HepG2 (cell line): ENCODE results near the gene KRTAP10-8. TPM values are rescaled to one million over a fixed set of nuclear protein-coding genes. Genes with fewer than 3 reads are reported as not detected.

ENCODE experiments used
- ATAC-seq: fragments of 200-7000 bp; cut with Tn5 transposase; 3 replicates; pipeline ENCODE4 v1.9.1; 2020; ENCODE audit warnings: mild to moderate bottlenecking, moderate library complexity
- BruUV-seq: library from RNA; stranded (reverse); fragments of 400-500 nt; replicated peaks from 2 replicates; lab custom pipeline; 2021; lab: Mats Ljungman, UMichigan
- CTCF ChIA-PET: fragments of 300-600 bp; formaldehyde crosslinking; extraction: SDS; loops from one replicate; lab custom pipeline; 2021; ENCODE audit warnings: low total read pairs, inconsistent platforms, low intra/inter-chr PET ratio; lab: Yijun Ruan, JAX
- POLR2A ChIA-PET: fragments of 350-600 bp; sonication (Branson Sonifier 250); formaldehyde crosslinking; loops from one replicate; lab custom pipeline; 2020; ENCODE audit warnings: antibody characterized with exemption, inconsistent platforms; lab: Yijun Ruan, JAX
- DNase-seq: peaks from one replicate; pipeline ENCODE4 v3.0.0-alpha.2; 2015; ENCODE audit warnings: low spot score
- FAIRE-seq: peaks from 3 replicates; lab custom pipeline; 2011; peaks lifted over from hg19 to GRCh38; lab: Jason Lieb, UNC
- H2AFZ ChIP-seq: one replicate; pipeline ENCODE4 v1.6.1; 2011; ENCODE audit warnings: low read length, inconsistent platforms
- H3K27ac ChIP-seq: fragments of 300-600 bp; 3 replicates; pipeline ENCODE4 v1.8.0; 2011; ENCODE audit warnings: mixed run types, mild to moderate bottlenecking, mixed read lengths, low read length, inconsistent platforms; ENCODE audit not compliant: insufficient read depth; ENCODE audit errors: extremely low read length
- H3K27me3 ChIP-seq, 2 experiments: fragments of 200-600 bp in 1 of 2; 2 replicates in 1 of 2; 3 replicates in 1 of 2; pipeline versions ENCODE4 v1.6.0 to v1.8.0; 2011; ENCODE audit warnings: low read length in 2 of 2, mild to moderate bottlenecking in 2 of 2, moderate library complexity in 2 of 2, inconsistent platforms in 1 of 2; ENCODE audit not compliant: insufficient read depth in 2 of 2, control insufficient read depth in 1 of 2
- H3K36me3 ChIP-seq, 2 experiments: fragments of 200-600 bp in 1 of 2; replicated peaks in 1 of 2; 2 replicates in 1 of 2; 3 replicates in 1 of 2; pipeline versions ENCODE4 v1.5.1 to v1.8.0; 2011; ENCODE audit warnings: low read length in 2 of 2, inconsistent platforms in 1 of 2; ENCODE audit not compliant: insufficient read depth in 2 of 2, control insufficient read depth in 1 of 2
- H3K4me1 ChIP-seq: 2 replicates; pipeline ENCODE4 v1.5.1; 2012; ENCODE audit warnings: low read length, inconsistent platforms; ENCODE audit not compliant: insufficient read depth
- H3K4me2 ChIP-seq: 2 replicates; pipeline ENCODE4 v1.6.0; 2011; ENCODE audit warnings: low read depth, low read length, inconsistent platforms
- H3K4me3 ChIP-seq, 3 experiments: fragments of 200-600 bp in 1 of 3; sonication (generic), shearing (Covaris generic) in 1 of 3; replicated peaks in 1 of 3; 2 replicates each; pipeline ENCODE4 v1.5.1; 2011 to 2016; ENCODE audit warnings: low read length in 3 of 3, inconsistent platforms in 2 of 3, low read depth in 2 of 3, mild to moderate bottlenecking in 2 of 3, control low read depth in 1 of 3, mixed read lengths in 1 of 3; ENCODE audit not compliant: insufficient read depth in 1 of 3
- H3K79me2 ChIP-seq: one replicate; pipeline ENCODE4 v1.6.1; 2011; ENCODE audit warnings: low read length, inconsistent platforms; ENCODE audit not compliant: insufficient read depth
- H3K9ac ChIP-seq: 2 replicates; pipeline ENCODE4 v1.6.0; 2011; ENCODE audit warnings: mild to moderate bottlenecking, low read depth, low read length, inconsistent platforms; ENCODE audit not compliant: insufficient read depth
- H3K9me3 ChIP-seq: 2 replicates; pipeline ENCODE4 v1.5.1; 2012; ENCODE audit warnings: mild to moderate bottlenecking, low read length
- H4K20me1 ChIP-seq: 2 replicates; pipeline ENCODE4 v1.6.0; 2011; ENCODE audit warnings: inconsistent platforms, mild to moderate bottlenecking, low read length, moderate library complexity; ENCODE audit not compliant: insufficient read depth
- ATRX ChIP-seq: sonication (generic); formaldehyde crosslinking; IDR thresholded peaks from 2 replicates; pipeline ENCODE4 v1.4.0; 2020; ENCODE audit warnings: missing genetic modification reagents, borderline replicate concordance
- CEBPB ChIP-seq: IDR thresholded peaks from 2 replicates; pipeline ENCODE4 v1.6.1; 2011; ENCODE audit warnings: low read depth, low read length, improper control_type of control experiment, borderline replicate concordance
- CREB1 ChIP-seq, 2 experiments: fragments of 450-650 bp in 1 of 2; IDR thresholded peaks; 2 replicates each; pipeline ENCODE4 v1.6.1; 2016 to 2017; ENCODE audit warnings: control low read depth in 1 of 2, mild to moderate bottlenecking in 1 of 2, missing compliant biosample characterization in 1 of 2, missing genetic modification characterization in 1 of 2
- CSRNP2 ChIP-seq: sonication (generic); formaldehyde crosslinking; conservative IDR thresholded peaks from 2 replicates; pipeline ENCODE4 v1.8.0; 2022; ENCODE audit warnings: low read depth, missing genetic modification reagents
- EHMT2 ChIP-seq: fragments of 200-600 bp; sonication (generic); IDR thresholded peaks from 2 replicates; pipeline ENCODE4 v1.7.0; 2017; ENCODE audit warnings: antibody characterized with exemption, low read depth, low read length, borderline replicate concordance
- GRHL1 ChIP-seq: sonication (generic); formaldehyde crosslinking; conservative IDR thresholded peaks from 2 replicates; pipeline ENCODE4 v1.8.0; 2022; ENCODE audit warnings: missing genetic modification reagents
- HES4 ChIP-seq: sonication (generic); formaldehyde crosslinking; IDR thresholded peaks from 2 replicates; pipeline ENCODE4 v1.9.0; 2021; ENCODE audit warnings: mild to moderate bottlenecking, missing genetic modification reagents, borderline replicate concordance
- MAFG ChIP-seq: sonication (generic); formaldehyde crosslinking; IDR thresholded peaks from 2 replicates; pipeline ENCODE4 v1.5.1; 2020; ENCODE audit warnings: mild to moderate bottlenecking, missing genetic modification reagents
- MNT ChIP-seq: fragments of 450-650 bp; IDR thresholded peaks from 2 replicates; pipeline ENCODE4 v1.6.1; 2016
- USF2 ChIP-seq, 2 experiments: sonication (generic) in 1 of 2; formaldehyde crosslinking in 1 of 2; IDR thresholded peaks; 2 replicates each; pipeline versions ENCODE4 v1.5.1 to v1.6.1; 2011 to 2020; ENCODE audit warnings: borderline replicate concordance in 1 of 2, low read depth in 1 of 2, low read length in 1 of 2, mild to moderate bottlenecking in 1 of 2, missing genetic modification reagents in 1 of 2, moderate library complexity in 1 of 2
- ZBTB7A ChIP-seq: sonication (generic); formaldehyde crosslinking; IDR thresholded peaks from 2 replicates; pipeline ENCODE4 v1.8.0; 2022; ENCODE audit warnings: mild to moderate bottlenecking, missing genetic modification reagents
- ZFP41 ChIP-seq: sonication (generic); formaldehyde crosslinking; IDR thresholded peaks from 2 replicates; pipeline ENCODE4 v1.4.0; 2020; ENCODE audit warnings: mild to moderate bottlenecking, missing genetic modification reagents, borderline replicate concordance
- ZNF337 ChIP-seq: sonication (generic); formaldehyde crosslinking; IDR thresholded peaks from 2 replicates; pipeline ENCODE4 v1.5.1; 2020; ENCODE audit warnings: missing genetic modification reagents, low read depth, mild to moderate bottlenecking, borderline replicate concordance
- ZNF451 ChIP-seq: sonication (generic); formaldehyde crosslinking; IDR thresholded peaks from 2 replicates; pipeline ENCODE4 v1.5.0; 2020; ENCODE audit warnings: mild to moderate bottlenecking, missing genetic modification reagents
- WGBS: methylation state at CpG from one replicate; pipeline ENCODE4 v1.1.6; 2017; ENCODE audit warnings: low lambda C conversion rate; 5-methylcytosine and 5-hydroxymethylcytosine counted together
- in situ Hi-C: cut with HindIII; loops from 2 replicates; pipeline ENCODE4 v1.10.0; 2017; ENCODE audit warnings: low pct_unique_long_range_greater_than_20kb; ENCODE audit not compliant: extremely low pct_ligation_motif_present
- intact Hi-C: fragments of 100-400 bp; cut with micrococcal nuclease; formaldehyde crosslinking; loops from one replicate; pipeline ENCODE4 v1.10.0; 2022; ENCODE audit not compliant: unreplicated experiment
- polyA plus RNA-seq, 8 experiments: library from polyadenylated mRNA; depleted of rRNA in 3 of 8; stranded (reverse) in 7 of 8; unstranded in 1 of 8; fragments of >200 nt; fragmentation: Illumina TruSeq in 4 of 8; extraction: Trizol in 4 of 8; gene quantifications; 2 replicates each; pipeline versions ENCODE4 v1.2.1 to v1.2.3, GENCODE V29; 2011 to 2016; ENCODE audit warnings: low read depth in 4 of 8, missing spikeins in 1 of 8, mixed read lengths in 1 of 8; ENCODE audit not compliant: insufficient read depth in 1 of 8
- total RNA-seq, 5 experiments: library from RNA; depleted of rRNA; stranded (reverse); fragments of >200 nt; fragmentation: Illumina TruSeq; extraction: Trizol; gene quantifications; 2 replicates each; pipeline ENCODE4 v1.2.3, GENCODE V29; 2016; ENCODE audit warnings: low read depth in 1 of 5

The KRTAP10-8 gene
- total and polyA plus RNA-seq, 2 of the 13 experiments (the other 11 are each of a cell fraction or from before 2014, with no cell fraction given), result not detected

GRCh38 chr21:44650265-44650972 lies 38.5 kb downstream of the KRTAP10-8 start:
- ATAC-seq, result no peak

More at GRCh38 chr21:44650265-44650972, 38.5 kb downstream of the KRTAP10-8 start:
- Histone ChIP-seq H3K27me3 (peaks cover 5 to 40% of the 10 kb centered on the region in 2 experiments; a peak in 4 of 5 replicates), H3K9ac (no peak overlapping the region), H3K36me3 (no peaks in the 10 kb centered on the region), H3K4me2 (no peak overlapping the region), H3K4me1 (no peaks in the 10 kb centered on the region), H2AFZ (no peak overlapping the region), H3K9me3 (peaks cover under 1% of the 10 kb centered on the region), H3K27ac (no peak overlapping the region), H3K79me2 (no peaks in the 10 kb centered on the region), H3K4me3 (no peak overlapping the region), H4K20me1 (no peaks in the 10 kb centered on the region)
- in situ Hi-C loops, result no loop called here
- no peak for DNase-seq
- no TSS peak for BruUV-seq
- intact Hi-C loops, result no loop called here
- 54% methylated on average over 14 of the region's 20 CpGs for WGBS
- no peak for TF ChIP-seq GRHL1 (CRISPR knock-in tag)
- TF ChIP-seq HES4 (CRISPR knock-in tag), result 0 out of 2 replicates have a peak, but pooled peaks have one; percentile 29
- peak; percentile 57 for TF ChIP-seq USF2 (IDR thresholded peaks at IDR 0.05; ENCODE audit: low read depth, low read length)
- TF ChIP-seq USF2 (CRISPR knock-in tag; IDR thresholded peaks at IDR 0.05; ENCODE audit: borderline replicate concordance), result peak; percentile 63; the same call in 1 of the 2 replicates
- peak; percentile 39; the same call in 1 of the 2 replicates for TF ChIP-seq CEBPB
- no peak for TF ChIP-seq ZBTB7A (CRISPR knock-in tag)
- TF ChIP-seq CREB1 (IDR thresholded peaks at IDR 0.05), result peak; percentile 39; the same call in 1 of the 2 replicates
- TF ChIP-seq CREB1 (CRISPR knock-in tag; IDR thresholded peaks at IDR 0.05), result no peak
- no peak for TF ChIP-seq ATRX
- TF ChIP-seq ZFP41 (CRISPR knock-in tag), result no peak
- no peak for TF ChIP-seq ZNF451 (CRISPR knock-in tag)
- no peak for TF ChIP-seq EHMT2
- no peak for TF ChIP-seq ZNF337 (CRISPR knock-in tag)
- TF ChIP-seq MAFG (CRISPR knock-in tag), result no peak
- peak; percentile 68 for TF ChIP-seq MNT
- no peak for TF ChIP-seq CSRNP2
- ChIA-PET POLR2A (no interaction called here), CTCF (no interaction called here)
- FAIRE-seq, result no peak
